ENCODE measurements around the gene TRAF1.

The TRAF1 gene

GRCh38 chr9:120940573-120940972 is 14.0 kb upstream of the TRAF1 start:
- no peak for DNase-seq

- no peak for DNase-seq
Observed at GRCh38 chr9:120938851-120939250, 12.3 kb upstream of the TRAF1 start.

- DNase-seq, result no peak
Observed at GRCh38 chr9:120937596-120937995, 11.0 kb upstream of the TRAF1 start.

GRCh38 chr9:120937127-120937526 is 10.5 kb upstream of the TRAF1 start:
- no peak for DNase-seq

GRCh38 chr9:120936764-120937122 is 10.1 kb upstream of the TRAF1 start:
- DNase-seq, result no peak

- DNase-seq, result peak; percentile 87
Observed at GRCh38 chr9:120936011-120936763, 9.6 kb upstream of the TRAF1 start.

GRCh38 chr9:120935383-120935857 is 8.8 kb upstream of the TRAF1 start:
- DNase-seq, result no peak

- DNase-seq, result no peak
Observed at GRCh38 chr9:120934281-120934680, 7.7 kb upstream of the TRAF1 start.

GRCh38 chr9:120933310-120934055 is 6.9 kb upstream of the TRAF1 start:
- DNase-seq, result no peak

- DNase-seq, result no peak
Observed at GRCh38 chr9:120932086-120932823, 5.7 kb upstream of the TRAF1 start.

- peak; percentile 56 for DNase-seq
Observed at GRCh38 chr9:120931231-120932085, 4.9 kb upstream of the TRAF1 start.

- DNase-seq, result no peak
Observed at GRCh38 chr9:120929229-120929791, 2.7 kb upstream of the TRAF1 start.

- DNase-seq, result peak; percentile 59
Observed at GRCh38 chr9:120928483-120929228, 2.1 kb upstream of the TRAF1 start.

GRCh38 chr9:120928015-120928482 is 1.5 kb upstream of the TRAF1 start:
- DNase-seq, result no peak

- no peak for DNase-seq
Observed at GRCh38 chr9:120927269-120928014, 846 bp upstream of the TRAF1 start.

GRCh38 chr9:120925535-120926396 is 830 bp downstream of the TRAF1 start:
- peak; percentile 77 for DNase-seq

- no peak for DNase-seq
Observed at GRCh38 chr9:120924698-120925534, 1.7 kb downstream of the TRAF1 start.

- DNase-seq, result no peak
Observed at GRCh38 chr9:120923620-120924328, 2.8 kb downstream of the TRAF1 start.
